SJCRH30 (cell line): ENCODE data around the gene CHD6. TPM values are rescaled to one million over a fixed set of nuclear protein-coding genes. Genes with fewer than 3 reads are reported as not detected.

Experiments used
- DNase-seq, 2 experiments: peaks; one replicate each; pipeline ENCODE4 v3.0.0-alpha.2; 2015 to 2020
- H3K27ac ChIP-seq: fragments of 250-450 bp; sonication (Bioruptor Pico); 2 replicates; pipeline ENCODE4 v1.5.1; 2020; ENCODE audit warnings: mild to moderate bottlenecking, moderate library complexity
- H3K27me3 ChIP-seq: fragments of 250-450 bp; sonication (Bioruptor Pico); 2 replicates; pipeline ENCODE4 v1.5.1; 2020; ENCODE audit warnings: mild to moderate bottlenecking, moderate library complexity
- H3K36me3 ChIP-seq: fragments of 250-450 bp; sonication (Bioruptor Pico); 2 replicates; pipeline ENCODE4 v1.5.1; 2020; ENCODE audit warnings: mild to moderate bottlenecking, moderate library complexity
- H3K4me1 ChIP-seq: fragments of 250-450 bp; sonication (Bioruptor Pico); 2 replicates; pipeline ENCODE4 v1.5.1; 2020; ENCODE audit warnings: mild to moderate bottlenecking, moderate library complexity
- H3K4me3 ChIP-seq: fragments of 250-450 bp; sonication (Bioruptor Pico); 2 replicates; pipeline ENCODE4 v1.5.1; 2020; ENCODE audit warnings: mild to moderate bottlenecking, moderate library complexity
- H3K9me3 ChIP-seq: fragments of 250-450 bp; sonication (Bioruptor Pico); replicated peaks from 2 replicates; pipeline ENCODE4 v1.5.1; 2020; ENCODE audit warnings: mild to moderate bottlenecking, moderate library complexity
- total RNA-seq: library from RNA; depleted of rRNA; stranded (reverse); fragments of >200 nt; shearing (Covaris generic); gene quantifications from 2 replicates; pipeline ENCODE4 v1.2.3, GENCODE V29; 2014

CHD6 gene
- total RNA-seq, 1 experiment from 2014 or later, result 75.4 TPM

DNA sequence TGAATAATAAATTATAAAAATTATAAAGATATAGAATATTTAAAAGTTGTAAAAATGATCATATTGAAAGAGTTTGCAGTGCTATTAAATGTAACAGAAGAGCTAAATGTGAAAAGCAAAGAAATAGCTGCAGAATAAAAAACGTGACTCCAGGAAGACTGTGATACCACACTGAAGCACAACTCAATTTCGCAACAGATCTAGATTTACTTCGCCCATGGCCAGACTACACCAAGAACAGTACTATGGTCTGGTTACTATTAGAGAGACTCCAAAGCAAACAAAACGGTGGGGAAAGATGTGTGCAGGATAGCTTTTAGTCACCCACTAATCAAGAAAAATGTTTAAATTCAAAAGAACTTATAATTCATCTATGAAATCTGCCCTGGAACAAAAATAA, 1.9 kb downstream of the CHD6 start:
- Histone ChIP-seq H3K36me3 (0 out of 2 replicates have a peak, but pooled peaks cover 2% of the 10 kb centered on the region), H3K4me3 (no peak overlapping the region), H3K27me3 (no peaks in the 10 kb centered on the region), H3K4me1 (peaks cover 6% of the 10 kb centered on the region; the same call in 1 of the 2 replicates), H3K27ac (no peak overlapping the region), H3K9me3 (no peaks in the 10 kb centered on the region)
- DNase-seq, result no peak

- H3K27ac ChIP-seq, result no peak overlapping the region
- no peak overlapping the region for H3K4me3 ChIP-seq
- no peaks in the 10 kb centered on the region for H3K9me3 ChIP-seq
- peaks cover 2% of the 10 kb centered on the region; the same call in 1 of the 2 replicates for H3K36me3 ChIP-seq
- no peak for DNase-seq
- H3K27me3 ChIP-seq, result no peaks in the 10 kb centered on the region
- H3K4me1 ChIP-seq, result peaks cover 6% of the 10 kb centered on the region; the same call in 1 of the 2 replicates
Observed at GRCh38 chr20:41615676-41616075, 2.5 kb downstream of the CHD6 start.

DNA sequence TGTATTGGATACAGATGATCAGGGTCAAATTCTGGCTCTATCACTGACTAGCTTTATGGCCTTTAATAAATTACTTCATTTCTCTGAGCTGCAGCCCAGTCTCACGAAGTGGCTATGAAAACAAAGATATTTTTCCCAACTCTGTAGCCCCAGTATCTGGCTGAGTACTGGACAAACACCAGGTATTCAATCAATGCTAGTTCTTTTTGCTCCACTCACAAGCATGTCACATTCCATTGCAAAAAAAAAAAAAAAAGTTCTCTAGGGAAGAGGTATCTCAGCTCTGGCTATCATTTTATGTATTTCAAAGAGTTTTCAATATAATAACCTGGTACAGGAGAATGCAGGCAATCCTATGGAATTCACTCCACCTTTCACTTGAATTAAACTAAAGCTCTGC, 3.1 kb downstream of the CHD6 start:
- Histone ChIP-seq H3K4me3 (no peak overlapping the region), H3K27ac (no peak overlapping the region), H3K4me1 (peaks cover 6% of the 10 kb centered on the region; the same call in 1 of the 2 replicates), H3K9me3 (no peaks in the 10 kb centered on the region), H3K27me3 (no peaks in the 10 kb centered on the region), H3K36me3 (peaks cover 2% of the 10 kb centered on the region; the same call in 1 of the 2 replicates)
- no peak for DNase-seq

DNA sequence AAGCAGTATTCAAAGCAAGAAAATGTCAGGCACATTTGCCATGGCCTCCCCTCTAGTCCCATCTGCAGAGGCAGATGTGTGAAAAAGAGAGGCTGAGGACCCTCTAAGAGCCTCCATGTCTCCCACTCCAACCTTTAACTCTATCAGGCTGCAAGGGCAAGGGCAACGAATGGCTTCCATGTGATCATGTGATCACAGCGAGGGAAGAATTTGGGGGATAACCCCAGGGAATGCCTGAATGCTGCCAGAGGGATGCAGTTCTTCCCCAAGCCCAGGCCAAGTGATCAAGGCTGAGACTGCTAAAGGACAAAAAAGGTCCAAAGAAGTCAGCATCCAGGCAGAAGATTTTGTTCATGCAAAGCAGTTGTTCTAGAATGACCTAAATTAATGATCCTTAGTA, 4.9 kb downstream of the CHD6 start:
- no peaks in the 10 kb centered on the region; the same call in 1 of the 2 replicates for H3K9me3 ChIP-seq
- H3K27ac ChIP-seq, result no peak overlapping the region
- no peaks in the 10 kb centered on the region for H3K27me3 ChIP-seq

GRCh38 chr20:41609474-41609873, 8.7 kb downstream of the CHD6 start:
- no peak for DNase-seq
- no peak overlapping the region for H3K27ac ChIP-seq

More for the DNA sequence above, 4.9 kb downstream of the CHD6 start:
- no peak for DNase-seq
- Histone ChIP-seq H3K4me3 (no peak overlapping the region), H3K36me3 (peaks cover 2% of the 10 kb centered on the region; the same call in 1 of the 2 replicates), H3K4me1 (peaks cover 6% of the 10 kb centered on the region; the same call in 1 of the 2 replicates)

GRCh38 chr20:41608606-41609005, 9.6 kb downstream of the CHD6 start:
- DNase-seq, result no peak
- peaks cover 6% of the 10 kb centered on the region; the same call in 1 of the 2 replicates for H3K36me3 ChIP-seq
- no peaks in the 10 kb centered on the region for H3K27me3 ChIP-seq
- no peaks in the 10 kb centered on the region for H3K4me1 ChIP-seq
- H3K9me3 ChIP-seq, result peaks cover 4% of the 10 kb centered on the region
- H3K4me3 ChIP-seq, result no peak overlapping the region
- no peak overlapping the region for H3K27ac ChIP-seq

More at GRCh38 chr20:41609474-41609873, 8.7 kb downstream of the CHD6 start:
- H3K4me1 ChIP-seq, result no peaks in the 10 kb centered on the region
- no peak overlapping the region for H3K4me3 ChIP-seq
- no peaks in the 10 kb centered on the region for H3K27me3 ChIP-seq
- H3K36me3 ChIP-seq, result peaks cover 6% of the 10 kb centered on the region; the same call in 1 of the 2 replicates
- H3K9me3 ChIP-seq, result peaks cover 4% of the 10 kb centered on the region

- DNase-seq, result no peak
- Histone ChIP-seq H3K4me3 (no peak overlapping the region), H3K36me3 (peaks cover 6% of the 10 kb centered on the region; the same call in 1 of the 2 replicates), H3K27me3 (no peaks in the 10 kb centered on the region), H3K9me3 (peaks cover 4% of the 10 kb centered on the region), H3K4me1 (no peaks in the 10 kb centered on the region), H3K27ac (no peak overlapping the region)
Observed at GRCh38 chr20:41607791-41608190, 10.4 kb downstream of the CHD6 start.

DNA sequence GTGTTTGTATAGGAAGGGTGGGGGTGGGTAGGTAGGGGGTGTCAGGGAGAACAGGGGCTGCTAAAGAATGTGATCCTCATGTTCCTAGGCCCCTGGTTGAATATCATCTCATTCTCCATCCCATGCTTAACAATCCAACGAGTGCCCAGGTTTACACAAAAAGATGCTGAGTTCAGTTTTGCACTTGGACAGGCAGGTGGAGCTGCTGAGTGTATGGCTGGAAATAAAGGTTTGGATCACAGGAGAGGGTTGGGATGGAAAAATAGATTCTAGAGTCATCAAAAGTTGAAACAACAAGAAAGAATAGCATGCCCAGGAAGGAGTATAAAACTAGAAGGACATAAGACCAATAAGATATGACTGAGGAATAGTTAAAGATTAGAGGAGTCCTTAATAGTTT, 14.2 kb downstream of the CHD6 start:
- H3K4me3 ChIP-seq, result no peak overlapping the region
- H3K4me1 ChIP-seq, result no peaks in the 10 kb centered on the region
- no peaks in the 10 kb centered on the region for H3K27me3 ChIP-seq
- no peak for DNase-seq
- H3K36me3 ChIP-seq, result peaks cover 3% of the 10 kb centered on the region; the same call in 1 of the 2 replicates
- H3K9me3 ChIP-seq, result peaks cover 31% of the 10 kb centered on the region
- H3K27ac ChIP-seq, result no peak overlapping the region

- no peak for DNase-seq
- H3K36me3 ChIP-seq, result peaks cover 2% of the 10 kb centered on the region; the same call in 1 of the 2 replicates
- H3K27ac ChIP-seq, result no peak overlapping the region
- H3K4me3 ChIP-seq, result no peak overlapping the region
- H3K4me1 ChIP-seq, result no peaks in the 10 kb centered on the region
- no peaks in the 10 kb centered on the region for H3K27me3 ChIP-seq
- H3K9me3 ChIP-seq, result peaks cover 35% of the 10 kb centered on the region
Observed at GRCh38 chr20:41601742-41602141, 16.4 kb downstream of the CHD6 start.

GRCh38 chr20:41600926-41601631, 17.1 kb downstream of the CHD6 start:
- Histone ChIP-seq H3K27me3 (no peaks in the 10 kb centered on the region), H3K27ac (no peak overlapping the region), H3K36me3 (no peaks in the 10 kb centered on the region; the same call in 1 of the 2 replicates), H3K4me1 (no peaks in the 10 kb centered on the region), H3K9me3 (peaks cover 35% of the 10 kb centered on the region), H3K4me3 (no peak overlapping the region)
- no peak for DNase-seq

GRCh38 chr20:41599699-41600104, 18.5 kb downstream of the CHD6 start:
- H3K36me3 ChIP-seq, result no peaks in the 10 kb centered on the region; the same call in 1 of the 2 replicates
- no peak overlapping the region for H3K4me3 ChIP-seq
- no peaks in the 10 kb centered on the region for H3K4me1 ChIP-seq
- H3K27ac ChIP-seq, result no peak overlapping the region
- DNase-seq, result no peak
- no peaks in the 10 kb centered on the region for H3K27me3 ChIP-seq
- H3K9me3 ChIP-seq, result peaks cover 35% of the 10 kb centered on the region

- peaks cover 41% of the 10 kb centered on the region for H3K9me3 ChIP-seq
- no peaks in the 10 kb centered on the region for H3K4me1 ChIP-seq
- no peak overlapping the region for H3K27ac ChIP-seq
- H3K36me3 ChIP-seq, result no peaks in the 10 kb centered on the region; the same call in none of the 2 replicates
- DNase-seq, result no peak
- H3K27me3 ChIP-seq, result no peaks in the 10 kb centered on the region
- no peak overlapping the region for H3K4me3 ChIP-seq
Observed at GRCh38 chr20:41598719-41599118, 19.5 kb downstream of the CHD6 start.

DNA sequence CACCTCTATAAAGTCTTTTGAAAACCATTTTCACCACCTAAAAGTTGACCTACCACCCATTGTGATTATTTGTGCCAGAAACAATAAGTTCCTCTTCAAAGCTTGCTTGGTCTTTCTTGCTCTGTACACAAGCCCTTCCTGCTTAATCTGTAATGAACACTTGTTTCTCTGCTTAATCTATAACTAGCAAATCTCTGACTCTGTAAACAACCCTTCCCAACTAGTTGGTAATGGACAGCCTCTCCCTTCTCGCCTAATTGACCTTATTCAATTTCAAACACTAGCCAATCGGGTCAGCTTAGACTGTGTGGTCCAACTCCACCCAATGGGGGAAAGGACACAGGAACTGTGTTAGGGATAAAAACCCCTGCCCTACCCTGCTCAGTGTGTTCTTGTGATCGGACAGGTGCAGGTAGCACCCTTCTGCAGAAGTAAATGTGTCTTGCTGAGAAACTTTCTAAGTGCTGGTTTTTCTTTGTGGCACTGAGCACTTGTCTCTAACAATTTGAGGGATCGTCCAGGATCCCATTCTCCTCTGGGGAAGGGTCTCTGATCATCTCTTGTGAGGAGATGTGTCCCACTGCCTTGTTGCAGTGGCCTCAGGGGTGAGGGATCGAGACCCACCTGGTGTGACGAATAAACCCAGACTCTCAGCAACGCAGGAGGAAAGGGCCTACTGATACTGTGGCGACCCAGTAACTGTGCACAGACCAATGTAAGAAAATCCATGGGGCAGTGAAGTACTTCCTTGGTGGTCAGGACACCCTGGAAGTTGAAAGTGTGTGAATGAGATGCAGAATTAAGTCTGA, 23.5 kb downstream of the CHD6 start:
- Histone ChIP-seq H3K36me3 (no peaks in the 10 kb centered on the region; the same call in 1 of the 2 replicates), H3K27ac (no peak overlapping the region), H3K4me3 (no peak overlapping the region), H3K27me3 (no peaks in the 10 kb centered on the region), H3K9me3 (peaks cover 33% of the 10 kb centered on the region), H3K4me1 (no peaks in the 10 kb centered on the region)
- no peak for DNase-seq

- no peaks in the 10 kb centered on the region; the same call in 1 of the 2 replicates for H3K36me3 ChIP-seq
- H3K27me3 ChIP-seq, result no peaks in the 10 kb centered on the region
- no peak for DNase-seq
- no peak overlapping the region for H3K4me3 ChIP-seq
- peaks cover 31% of the 10 kb centered on the region for H3K9me3 ChIP-seq
- H3K4me1 ChIP-seq, result no peaks in the 10 kb centered on the region
- H3K27ac ChIP-seq, result no peak overlapping the region
Observed at GRCh38 chr20:41592516-41593216, 25.5 kb downstream of the CHD6 start.
